Erythroblast (primary cell): ENCODE results near the gene SLC25A31.

ENCODE experiments used
- GATA1 ChIP-seq: IDR thresholded peaks from 2 replicates; pipeline ENCODE4 v1.6.1; 2011; ENCODE audit warnings: low read depth, mild to moderate bottlenecking, control low read depth, low read length, moderate library complexity
- POLR2A ChIP-seq: IDR thresholded peaks from 2 replicates; pipeline ENCODE4 v1.6.1; 2011; ENCODE audit warnings: mild to moderate bottlenecking, low read length

- TF ChIP-seq GATA1 (no peak), POLR2A (no peak)
Measured at GRCh38 chr4:127685292-127685691, 44.9 kb upstream of the SLC25A31 start.
